Measurements from ENCODE around the gene RAB7B. TPM values are rescaled to one million over a fixed set of nuclear protein-coding genes. Genes with fewer than 3 reads are reported as not detected.
A peak's percentile ranks its signal among the peaks of the same experiment; 100 is the strongest.

The RAB7B gene
- total and polyA plus RNA-seq, 9 of the 15 experiments (the other 6 are each of a cell fraction or from before 2014, with no cell fraction given): 0.03 to 0.29 (median 0.07) TPM; not detected in 4

DNA sequence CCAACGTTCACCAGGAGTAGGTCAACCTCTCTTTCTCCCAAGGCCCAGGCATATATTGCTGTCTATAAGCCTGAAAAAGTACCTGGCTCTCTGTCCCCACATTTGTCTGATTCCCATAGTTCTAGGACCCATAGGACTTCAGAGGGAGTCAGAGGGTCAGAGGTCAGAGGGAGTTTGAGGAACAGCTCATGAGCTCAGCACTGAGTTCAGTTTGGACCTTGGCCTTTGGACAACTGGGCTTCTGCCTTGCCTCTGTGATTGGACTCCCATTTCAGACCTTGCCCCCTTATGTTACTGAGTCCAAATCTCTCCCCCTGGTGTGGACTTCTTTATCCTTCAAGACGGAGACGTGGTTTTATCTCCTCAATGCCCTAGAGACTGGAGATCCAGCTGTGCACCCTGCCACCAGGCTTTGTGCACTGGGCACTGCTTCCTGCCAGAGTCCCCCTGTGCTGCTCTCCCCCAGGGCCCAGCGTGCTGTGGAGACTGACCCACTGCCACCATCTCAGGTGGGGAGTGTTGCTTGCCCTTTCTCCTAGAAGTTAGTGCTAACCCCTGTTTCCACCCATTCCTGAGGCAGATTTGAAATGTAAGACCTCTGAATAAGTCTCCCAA lies 17.3 kb upstream of the RAB7B start:
- BruUV-seq (replicated peaks): no TSS peak
- Histone ChIP-seq H3K9me3 (replicated peaks; ENCODE audit: control insufficient read depth, insufficient read depth, low read depth, low read length) (no peaks in the 10 kb centered on the region), H3K36me3 (ENCODE audit: control insufficient read depth, insufficient read depth, low read length) (no peaks in the 10 kb centered on the region), H3K9ac (ENCODE audit: insufficient read depth in 1 of 2, low read depth in 2 of 2, low read length in 2 of 2) (no peak overlapping the region), H3K9me1 (ENCODE audit: control insufficient read depth, insufficient read depth, low read length) (no peaks in the 10 kb centered on the region), H3K27ac (ENCODE audit: extremely low read depth, low read depth, low read length) (no peak overlapping the region), H4K20me1 (replicated peaks; ENCODE audit: control insufficient read depth, insufficient read depth, low read length) (peaks cover 4% of the 10 kb centered on the region; the same call in 1 of the 2 replicates), H3K27me3 (ENCODE audit: control insufficient read depth in 2 of 2, insufficient read depth in 2 of 2, low read length in 2 of 2) (peaks cover 17 to 60% of the 10 kb centered on the region in 2 experiments), H3K4me1 (replicated peaks in 1 of 2; ENCODE audit: control insufficient read depth in 2 of 2, insufficient read depth in 2 of 2, low read length in 2 of 2) (no peaks in the 10 kb centered on the region; a peak in 1 of 5 replicates), H2AFZ (ENCODE audit: low read depth, low read length) (no peak overlapping the region), H3K4me3 (no peak overlapping the region), H3K79me2 (ENCODE audit: control insufficient read depth, insufficient read depth, low read length) (no peaks in the 10 kb centered on the region), H3K4me2 (ENCODE audit: insufficient read depth, low read length) (no peak overlapping the region)
- in situ Hi-C loops (cut with MboI): no loop called here
- no peak for TF ChIP-seq ZNF766 (CRISPR knock-in tag; conservative IDR thresholded peaks at IDR 0.05)
- TF ChIP-seq E2F3 (CRISPR knock-in tag; IDR thresholded peaks at IDR 0.05): no peak
- no peak for TF ChIP-seq BDP1 (IDR thresholded peaks at IDR 0.05; ENCODE audit: insufficient read depth, insufficient read length)
- TF ChIP-seq NR2C1 (IDR thresholded peaks at IDR 0.05): no peak
- TF ChIP-seq NR2C1 (tag; IDR thresholded peaks at IDR 0.05): peak; percentile 67
- TF ChIP-seq TCF7L2 (IDR thresholded peaks at IDR 0.05; ENCODE audit: low read depth, low read length): no peak
- CTCF ChIA-PET (ENCODE audit: low intra/inter-chr PET ratio): no interaction called here
- intact Hi-C loops (cut with micrococcal nuclease): no loop called here
- DNase-seq (ENCODE audit: extremely low read depth in 1 of 4, low spot score in 3 of 4) (no peak), FAIRE-seq (no peak), ATAC-seq (no peak)
- POLR2A ChIA-PET: interaction anchor here (1.7 kb wide), 1 partner anchor 9 kb away, joined by 6 read pairs; no protein-coding TSS in a partner anchor
- 2% methylated on average over 4 of the region's 4 CpGs for WGBS (ENCODE audit: insufficient coverage, low coverage, missing lambda C conversion rate)

DNA sequence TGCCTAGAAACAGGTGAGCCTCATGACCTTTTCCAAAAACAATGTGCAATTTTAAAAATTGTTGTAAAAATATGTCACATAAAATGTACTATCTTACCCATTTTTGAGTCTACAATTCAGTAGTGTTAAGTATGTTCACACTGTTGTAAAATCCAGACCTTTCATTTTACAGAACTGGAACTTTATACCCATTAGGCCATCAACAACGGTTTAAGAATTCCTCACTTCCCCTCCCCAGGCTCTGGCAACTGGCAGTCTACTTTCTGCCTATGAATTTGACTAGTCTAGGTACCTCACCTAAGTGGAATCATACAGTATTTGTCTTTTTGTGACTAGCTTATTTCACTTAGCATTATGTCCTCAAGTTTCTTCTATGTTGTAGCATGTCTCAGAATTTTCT lies 11.9 kb upstream of the RAB7B start:
- Histone ChIP-seq H3K27ac (ENCODE audit: extremely low read depth, low read depth, low read length) (no peak overlapping the region), H3K36me3 (ENCODE audit: control insufficient read depth, insufficient read depth, low read length) (no peaks in the 10 kb centered on the region), H3K9ac (ENCODE audit: insufficient read depth in 1 of 2, low read depth in 2 of 2, low read length in 2 of 2) (no peak overlapping the region), H3K9me3 (replicated peaks; ENCODE audit: control insufficient read depth, insufficient read depth, low read depth, low read length) (no peaks in the 10 kb centered on the region), H3K4me2 (ENCODE audit: insufficient read depth, low read length) (no peak overlapping the region), H3K4me3 (no peak overlapping the region), H3K9me1 (ENCODE audit: control insufficient read depth, insufficient read depth, low read length) (no peaks in the 10 kb centered on the region), H3K27me3 (ENCODE audit: control insufficient read depth in 2 of 2, insufficient read depth in 2 of 2, low read length in 2 of 2) (peaks cover 1 to 18% of the 10 kb centered on the region in 2 experiments; a peak in 3 of 5 replicates), H3K79me2 (ENCODE audit: control insufficient read depth, insufficient read depth, low read length) (no peaks in the 10 kb centered on the region), H2AFZ (ENCODE audit: low read depth, low read length) (no peak overlapping the region), H4K20me1 (replicated peaks; ENCODE audit: control insufficient read depth, insufficient read depth, low read length) (no peaks in the 10 kb centered on the region; the same call in 1 of the 2 replicates), H3K4me1 (replicated peaks in 1 of 2; ENCODE audit: control insufficient read depth in 2 of 2, insufficient read depth in 2 of 2, low read length in 2 of 2) (peaks cover 9 to 16% of the 10 kb centered on the region in 2 experiments)
- ChIA-PET CTCF (ENCODE audit: low intra/inter-chr PET ratio) (no interaction called here), POLR2A (interaction anchor here (0.6 kb wide), 1 partner anchor 9 kb away, joined by 3 read pairs; the partner anchor contains the start of gene CTSE)
- FAIRE-seq (no peak), ATAC-seq (no peak), DNase-seq (ENCODE audit: extremely low read depth in 1 of 4, low spot score in 3 of 4) (no peak)
- no peak for TF ChIP-seq LEF1 (IDR thresholded peaks at IDR 0.05)
- no peak for TF ChIP-seq PHF21A (IDR thresholded peaks at IDR 0.05; ENCODE audit: borderline replicate concordance, low read depth)
- TF ChIP-seq KLF10 (CRISPR knock-in tag; IDR thresholded peaks at IDR 0.05): no peak
- TF ChIP-seq CEBPG (CRISPR knock-in tag; IDR thresholded peaks at IDR 0.05): no peak
- TF ChIP-seq CEBPG (tag; conservative IDR thresholded peaks at IDR 0.05 in 1 of 2, IDR thresholded peaks at IDR 0.05 in 1 of 2): no peak
- no peak for TF ChIP-seq ZNF41 (CRISPR knock-in tag; conservative IDR thresholded peaks at IDR 0.05)
- BruUV-seq (replicated peaks): no TSS peak
- 5% methylated on average over 1 of the region's 1 CpG for WGBS (ENCODE audit: insufficient coverage, low coverage, missing lambda C conversion rate)
- intact Hi-C loops (cut with micrococcal nuclease) (no loop called here), in situ Hi-C loops (cut with MboI) (no loop called here)
